Neural crest cell (in vitro differentiated cells): ENCODE results near the gene TCF25. TPM values are rescaled to one million over a fixed set of nuclear protein-coding genes. Genes with fewer than 3 reads are reported as not detected.

ENCODE experiments used
- DNase-seq: peaks from one replicate; pipeline ENCODE4 v3.0.0; 2021; ENCODE audit warnings: low read depth, mixed read lengths, low spot score
- H3K27ac Mint-ChIP-seq: one replicate; pipeline ENCODE4 v1.8.0; 2021; ENCODE audit warnings: mild to moderate bottlenecking, mixed read lengths; ENCODE audit not compliant: unreplicated experiment
- H3K27me3 Mint-ChIP-seq: 2 replicates; pipeline ENCODE4 v1.8.0; 2021; ENCODE audit warnings: low read depth, mild to moderate bottlenecking, mixed read lengths
- H3K36me3 Mint-ChIP-seq: 2 replicates; pipeline ENCODE4 v1.8.0; 2021; ENCODE audit warnings: low read depth, mild to moderate bottlenecking, mixed read lengths
- H3K4me1 Mint-ChIP-seq: 2 replicates; pipeline ENCODE4 v1.8.0; 2021; ENCODE audit warnings: mixed read lengths
- H3K4me3 Mint-ChIP-seq: one replicate; pipeline ENCODE4 v1.8.0; 2021; ENCODE audit warnings: mild to moderate bottlenecking, mixed read lengths
- H3K9me3 Mint-ChIP-seq: 2 replicates; pipeline ENCODE4 v1.8.0; 2021; ENCODE audit warnings: mixed read lengths
- CTCF ChIP-seq: fragments of 200-600 bp; sonication (generic); conservative IDR thresholded peaks from 2 replicates; pipeline ENCODE4 v1.5.0; 2021; ENCODE audit warnings: antibody characterized with exemption, mild to moderate bottlenecking
- total RNA-seq: library from RNA; stranded (reverse); gene quantifications from 2 replicates; pipeline ENCODE4 v1.2.1, GENCODE V29; 2021

The TCF25 gene
- total RNA-seq, 1 donor from 2014 or later = 209 TPM

- no peak for TF ChIP-seq CTCF
- Mint-ChIP-seq H3K4me1 (peaks cover 9% of the 10 kb centered on the region), H3K4me3 (no peak overlapping the region)
These were observed 36.3 kb upstream of the TCF25 start for GRCh38 chr16:89837014-89837546.

GRCh38 chr16:89841275-89841674 lies 32.1 kb upstream of the TCF25 start:
- no peaks in the 10 kb centered on the region for H3K9me3 Mint-ChIP-seq
- H3K36me3 Mint-ChIP-seq = no peaks in the 10 kb centered on the region
- H3K4me1 Mint-ChIP-seq = peaks cover 14% of the 10 kb centered on the region
- H3K4me3 Mint-ChIP-seq = no peak overlapping the region
- no peak overlapping the region for H3K27ac Mint-ChIP-seq
- DNase-seq = no peak
- no peaks in the 10 kb centered on the region for H3K27me3 Mint-ChIP-seq
- no peak for TF ChIP-seq CTCF

More at GRCh38 chr16:89837014-89837546, 36.3 kb upstream of the TCF25 start:
- no peaks in the 10 kb centered on the region for H3K9me3 Mint-ChIP-seq
- H3K27ac Mint-ChIP-seq = no peak overlapping the region
- no peak for DNase-seq
- H3K27me3 Mint-ChIP-seq = no peaks in the 10 kb centered on the region
- H3K36me3 Mint-ChIP-seq = peaks cover 10% of the 10 kb centered on the region

- no peaks in the 10 kb centered on the region for H3K9me3 Mint-ChIP-seq
- no peaks in the 10 kb centered on the region for H3K27me3 Mint-ChIP-seq
- H3K4me3 Mint-ChIP-seq = no peak overlapping the region
- H3K4me1 Mint-ChIP-seq = peaks cover 14% of the 10 kb centered on the region
- H3K36me3 Mint-ChIP-seq = no peaks in the 10 kb centered on the region
- peak overlapping the region; percentile 35 for H3K27ac Mint-ChIP-seq
- TF ChIP-seq CTCF = no peak
- DNase-seq = no peak
These were observed 30.7 kb upstream of the TCF25 start for GRCh38 chr16:89842471-89843408.

- Mint-ChIP-seq H3K4me3 (no peak overlapping the region), H3K27ac (no peak overlapping the region), H3K4me1 (peaks cover 10% of the 10 kb centered on the region), H3K36me3 (no peaks in the 10 kb centered on the region), H3K27me3 (no peaks in the 10 kb centered on the region), H3K9me3 (no peaks in the 10 kb centered on the region)
- TF ChIP-seq CTCF = no peak
- DNase-seq = no peak
These were observed 29.7 kb upstream of the TCF25 start for GRCh38 chr16:89843409-89844350.

- Mint-ChIP-seq H3K27me3 (no peaks in the 10 kb centered on the region), H3K9me3 (no peaks in the 10 kb centered on the region), H3K36me3 (no peaks in the 10 kb centered on the region), H3K4me3 (no peak overlapping the region), H3K27ac (no peak overlapping the region), H3K4me1 (peaks cover 5% of the 10 kb centered on the region)
- no peak for DNase-seq
- no peak for TF ChIP-seq CTCF
These were observed 28.6 kb upstream of the TCF25 start for GRCh38 chr16:89844739-89845339.
